HEK293 (cell line): ENCODE results near the gene CD47.

Source experiments
- CTCF ChIA-PET: fragments of 350-600 bp; formaldehyde crosslinking; extraction: SDS; loops from one replicate; lab custom pipeline; 2021; ENCODE audit warnings: antibody characterized with exemption; lab: Yijun Ruan, JAX
- POLR2A ChIA-PET: fragments of 300-600 bp; formaldehyde crosslinking; extraction: SDS; loops from one replicate; lab custom pipeline; 2020; ENCODE audit warnings: antibody characterized with exemption, inconsistent platforms; lab: Yijun Ruan, JAX
- H3K27ac ChIP-seq: fragments of 200-500 bp; sonication (Bioruptor generic); 2 replicates; pipeline ENCODE4 v1.5.1; 2014; ENCODE audit warnings: low read depth, low read length, control low read depth, inconsistent platforms; ENCODE audit errors: extremely low read depth
- H3K36me3 ChIP-seq, 2 experiments: fragments of 200-500 bp in 1 of 2; sonication (Bioruptor generic) in 1 of 2; 1 replicate in 1 of 2; 2 replicates in 1 of 2; pipeline ENCODE4 v1.5.1; 2014 to 2017; ENCODE audit warnings: inconsistent platforms in 2 of 2, low read length in 2 of 2; ENCODE audit not compliant: control insufficient read depth in 2 of 2, insufficient read depth in 1 of 2
- H3K4me1 ChIP-seq: fragments of 200-500 bp; sonication (Bioruptor generic); 2 replicates; pipeline ENCODE4 v1.5.1; 2014; ENCODE audit warnings: mild to moderate bottlenecking, low read length, inconsistent platforms; ENCODE audit not compliant: control insufficient read depth, insufficient read depth
- H3K4me3 ChIP-seq: 2 replicates; pipeline ENCODE4 v1.5.1; 2011; ENCODE audit warnings: low read depth, mild to moderate bottlenecking, control low read depth, low read length, moderate library complexity
- H3K9me3 ChIP-seq: fragments of 200-500 bp; sonication (Bioruptor generic); 2 replicates; pipeline ENCODE4 v1.5.1; 2014; ENCODE audit warnings: low read depth, low read length, inconsistent platforms; ENCODE audit not compliant: control insufficient read depth, insufficient read depth
- FEZF1 ChIP-seq: fragments of 450-650 bp; formaldehyde crosslinking; IDR thresholded peaks from 2 replicates; pipeline ENCODE4 v1.5.1; 2016; ENCODE audit warnings: missing biosample characterization, missing genetic modification characterization
- GFI1B ChIP-seq: fragments of 450-650 bp; formaldehyde crosslinking; IDR thresholded peaks from 2 replicates; pipeline ENCODE4 v1.5.1; 2016; ENCODE audit warnings: missing biosample characterization, missing genetic modification characterization
- GLIS1 ChIP-seq: fragments of 450-650 bp; formaldehyde crosslinking; IDR thresholded peaks from 2 replicates; pipeline ENCODE4 v1.5.1; 2016; ENCODE audit warnings: missing biosample characterization, missing genetic modification characterization
- GLIS2 ChIP-seq: fragments of 450-650 bp; formaldehyde crosslinking; IDR thresholded peaks from 2 replicates; pipeline ENCODE4 v1.5.1; 2016; ENCODE audit warnings: missing biosample characterization, missing genetic modification characterization
- PRDM10 ChIP-seq: fragments of 450-650 bp; formaldehyde crosslinking; IDR thresholded peaks from 2 replicates; pipeline ENCODE4 v1.5.1; 2016; ENCODE audit warnings: missing biosample characterization, missing genetic modification characterization
- SALL2 ChIP-seq: fragments of 450-650 bp; formaldehyde crosslinking; IDR thresholded peaks from 2 replicates; pipeline ENCODE4 v1.5.0; 2017; ENCODE audit warnings: missing biosample characterization, mild to moderate bottlenecking, missing genetic modification characterization, borderline replicate concordance
- SETDB1 ChIP-seq: IDR thresholded peaks from one replicate; pipeline ENCODE4 v1.6.1; 2017; ENCODE audit warnings: mild to moderate bottlenecking, low read length, moderate library complexity, mixed read lengths; ENCODE audit not compliant: insufficient read length
- TCF7L2 ChIP-seq: IDR thresholded peaks from 2 replicates; pipeline ENCODE4 v1.6.1; 2011; ENCODE audit warnings: low read depth, mild to moderate bottlenecking, inconsistent platforms, low read length, moderate library complexity, borderline replicate concordance
- TRIM28 ChIP-seq: IDR thresholded peaks from 2 replicates; pipeline ENCODE4 v1.6.1; 2011; ENCODE audit warnings: low read length, control low read depth, borderline replicate concordance
- ZBTB44 ChIP-seq: fragments of 450-650 bp; IDR thresholded peaks from 2 replicates; pipeline ENCODE4 v1.5.1; 2018; ENCODE audit warnings: missing biosample characterization, mild to moderate bottlenecking, missing genetic modification characterization
- ZBTB48 ChIP-seq: fragments of 450-650 bp; formaldehyde crosslinking; IDR thresholded peaks from 2 replicates; pipeline ENCODE4 v1.5.1; 2016; ENCODE audit warnings: missing biosample characterization, missing genetic modification characterization
- ZBTB8A ChIP-seq: fragments of 450-650 bp; formaldehyde crosslinking; IDR thresholded peaks from 2 replicates; pipeline ENCODE4 v1.5.1; 2016; ENCODE audit warnings: missing biosample characterization, missing genetic modification characterization
- ZNF138 ChIP-seq: fragments of 450-650 bp; formaldehyde crosslinking; IDR thresholded peaks from 2 replicates; pipeline ENCODE4 v1.5.1; 2016; ENCODE audit warnings: missing biosample characterization, missing genetic modification characterization, borderline replicate concordance
- ZNF223 ChIP-seq: fragments of 450-650 bp; formaldehyde crosslinking; IDR thresholded peaks from 2 replicates; pipeline ENCODE4 v1.5.1; 2016; ENCODE audit warnings: missing biosample characterization, missing genetic modification characterization
- ZNF302 ChIP-seq: fragments of 450-650 bp; formaldehyde crosslinking; IDR thresholded peaks from 2 replicates; pipeline ENCODE4 v1.5.1; 2016; ENCODE audit warnings: missing biosample characterization, missing genetic modification characterization, low read depth
- ZNF324 ChIP-seq: fragments of 450-650 bp; formaldehyde crosslinking; IDR thresholded peaks from 2 replicates; pipeline ENCODE4 v1.5.1; 2016; ENCODE audit warnings: missing biosample characterization, missing genetic modification characterization
- ZNF341 ChIP-seq: fragments of 450-650 bp; formaldehyde crosslinking; IDR thresholded peaks from 2 replicates; pipeline ENCODE4; 2016; ENCODE audit warnings: low read depth, missing biosample characterization, missing genetic modification characterization
- ZNF488 ChIP-seq: fragments of 450-650 bp; formaldehyde crosslinking; IDR thresholded peaks from 2 replicates; pipeline ENCODE4 v1.5.1; 2016; ENCODE audit warnings: missing biosample characterization, missing genetic modification characterization
- ZNF555 ChIP-seq: fragments of 450-650 bp; formaldehyde crosslinking; conservative IDR thresholded peaks from 2 replicates; pipeline ENCODE4 v1.5.1; 2017; ENCODE audit warnings: missing biosample characterization, mild to moderate bottlenecking, missing genetic modification characterization, inconsistent platforms
- ZNF560 ChIP-seq: fragments of 450-650 bp; formaldehyde crosslinking; IDR thresholded peaks from 2 replicates; pipeline ENCODE4 v1.5.1; 2017; ENCODE audit warnings: missing biosample characterization, missing genetic modification characterization, borderline replicate concordance
- ZNF585B ChIP-seq: fragments of 450-650 bp; formaldehyde crosslinking; IDR thresholded peaks from 2 replicates; pipeline ENCODE4 v1.5.1; 2016; ENCODE audit warnings: missing biosample characterization, missing genetic modification characterization
- ZNF629 ChIP-seq: fragments of 450-650 bp; formaldehyde crosslinking; IDR thresholded peaks from 2 replicates; pipeline ENCODE4 v1.5.1; 2017; ENCODE audit warnings: missing biosample characterization, missing genetic modification characterization
- ZNF654 ChIP-seq: fragments of 450-650 bp; formaldehyde crosslinking; IDR thresholded peaks from 2 replicates; pipeline ENCODE4 v1.5.1; 2016; ENCODE audit warnings: low read depth, missing biosample characterization, missing genetic modification characterization
- ZNF658 ChIP-seq: fragments of 450-650 bp; formaldehyde crosslinking; IDR thresholded peaks from 2 replicates; pipeline ENCODE4; 2016; ENCODE audit warnings: missing biosample characterization, missing genetic modification characterization
- ZNF747 ChIP-seq: fragments of 450-650 bp; formaldehyde crosslinking; IDR thresholded peaks from 2 replicates; pipeline ENCODE4 v1.5.1; 2016; ENCODE audit warnings: missing biosample characterization, missing genetic modification characterization
- ZNF792 ChIP-seq: fragments of 450-650 bp; formaldehyde crosslinking; IDR thresholded peaks from 2 replicates; pipeline ENCODE4 v1.5.1; 2016; ENCODE audit warnings: missing biosample characterization, missing genetic modification characterization
- TF ChIP-seq, protein P1 (sequence below): fragments of 450-650 bp; formaldehyde crosslinking; IDR thresholded peaks from 2 replicates; pipeline ENCODE4 v1.5.1; 2016; ENCODE audit warnings: missing biosample characterization, missing genetic modification characterization, borderline replicate concordance

The CD47 gene

GRCh38 chr3:108006077-108006771 is 84.6 kb downstream of the CD47 start:
- TF ChIP-seq ZNF223 (tag by site-specific recombination): peak; percentile 73; the same call in 1 of the 2 replicates
- TF ChIP-seq, protein P1, sequence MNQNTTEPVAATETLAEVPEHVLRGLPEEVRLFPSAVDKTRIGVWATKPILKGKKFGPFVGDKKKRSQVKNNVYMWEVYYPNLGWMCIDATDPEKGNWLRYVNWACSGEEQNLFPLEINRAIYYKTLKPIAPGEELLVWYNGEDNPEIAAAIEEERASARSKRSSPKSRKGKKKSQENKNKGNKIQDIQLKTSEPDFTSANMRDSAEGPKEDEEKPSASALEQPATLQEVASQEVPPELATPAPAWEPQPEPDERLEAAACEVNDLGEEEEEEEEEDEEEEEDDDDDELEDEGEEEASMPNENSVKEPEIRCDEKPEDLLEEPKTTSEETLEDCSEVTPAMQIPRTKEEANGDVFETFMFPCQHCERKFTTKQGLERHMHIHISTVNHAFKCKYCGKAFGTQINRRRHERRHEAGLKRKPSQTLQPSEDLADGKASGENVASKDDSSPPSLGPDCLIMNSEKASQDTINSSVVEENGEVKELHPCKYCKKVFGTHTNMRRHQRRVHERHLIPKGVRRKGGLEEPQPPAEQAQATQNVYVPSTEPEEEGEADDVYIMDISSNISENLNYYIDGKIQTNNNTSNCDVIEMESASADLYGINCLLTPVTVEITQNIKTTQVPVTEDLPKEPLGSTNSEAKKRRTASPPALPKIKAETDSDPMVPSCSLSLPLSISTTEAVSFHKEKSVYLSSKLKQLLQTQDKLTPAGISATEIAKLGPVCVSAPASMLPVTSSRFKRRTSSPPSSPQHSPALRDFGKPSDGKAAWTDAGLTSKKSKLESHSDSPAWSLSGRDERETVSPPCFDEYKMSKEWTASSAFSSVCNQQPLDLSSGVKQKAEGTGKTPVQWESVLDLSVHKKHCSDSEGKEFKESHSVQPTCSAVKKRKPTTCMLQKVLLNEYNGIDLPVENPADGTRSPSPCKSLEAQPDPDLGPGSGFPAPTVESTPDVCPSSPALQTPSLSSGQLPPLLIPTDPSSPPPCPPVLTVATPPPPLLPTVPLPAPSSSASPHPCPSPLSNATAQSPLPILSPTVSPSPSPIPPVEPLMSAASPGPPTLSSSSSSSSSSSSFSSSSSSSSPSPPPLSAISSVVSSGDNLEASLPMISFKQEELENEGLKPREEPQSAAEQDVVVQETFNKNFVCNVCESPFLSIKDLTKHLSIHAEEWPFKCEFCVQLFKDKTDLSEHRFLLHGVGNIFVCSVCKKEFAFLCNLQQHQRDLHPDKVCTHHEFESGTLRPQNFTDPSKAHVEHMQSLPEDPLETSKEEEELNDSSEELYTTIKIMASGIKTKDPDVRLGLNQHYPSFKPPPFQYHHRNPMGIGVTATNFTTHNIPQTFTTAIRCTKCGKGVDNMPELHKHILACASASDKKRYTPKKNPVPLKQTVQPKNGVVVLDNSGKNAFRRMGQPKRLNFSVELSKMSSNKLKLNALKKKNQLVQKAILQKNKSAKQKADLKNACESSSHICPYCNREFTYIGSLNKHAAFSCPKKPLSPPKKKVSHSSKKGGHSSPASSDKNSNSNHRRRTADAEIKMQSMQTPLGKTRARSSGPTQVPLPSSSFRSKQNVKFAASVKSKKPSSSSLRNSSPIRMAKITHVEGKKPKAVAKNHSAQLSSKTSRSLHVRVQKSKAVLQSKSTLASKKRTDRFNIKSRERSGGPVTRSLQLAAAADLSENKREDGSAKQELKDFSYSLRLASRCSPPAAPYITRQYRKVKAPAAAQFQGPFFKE (tag by site-specific recombination): no peak
- no peak for TF ChIP-seq SETDB1
- TF ChIP-seq ZNF324 (tag by site-specific recombination): no peak
- no peak for TF ChIP-seq ZNF747 (tag by site-specific recombination)
- TF ChIP-seq ZNF792 (tag by site-specific recombination): no peak
- peak; percentile 50 for TF ChIP-seq GLIS1
- TF ChIP-seq ZNF555 (tag by site-specific recombination): no peak
- TF ChIP-seq PRDM10 (tag by site-specific recombination): peak; percentile 48
- TF ChIP-seq TRIM28: peak; percentile 70; the same call in 1 of the 2 replicates
- no peak for TF ChIP-seq FEZF1 (tag by site-specific recombination)
- TF ChIP-seq ZNF654 (tag by site-specific recombination): no peak
- no peak for TF ChIP-seq ZNF585B
- TF ChIP-seq ZBTB44 (tag by site-specific recombination): no peak
- TF ChIP-seq ZNF658: no peak
- TF ChIP-seq ZNF629: no peak
- no peak for TF ChIP-seq SALL2 (tag by site-specific recombination)
- TF ChIP-seq GFI1B: no peak
- TF ChIP-seq ZNF138: no peak
- no peak for TF ChIP-seq ZNF560
- TF ChIP-seq ZNF302 (tag by site-specific recombination): no peak
- no peak for TF ChIP-seq GLIS2 (tag by site-specific recombination)
- TF ChIP-seq ZNF488: no peak
- no peak for TF ChIP-seq ZBTB48 (tag by site-specific recombination)
- TF ChIP-seq ZBTB8A (tag by site-specific recombination): no peak
- peak; percentile 44; the same call in 1 of the 2 replicates for TF ChIP-seq TCF7L2
- TF ChIP-seq ZNF341: no peak
- Histone ChIP-seq H3K4me1 (no peaks in the 10 kb centered on the region), H3K36me3 (no peaks in the 10 kb centered on the region), H3K4me3 (no peak overlapping the region), H3K27ac (no peak overlapping the region), H3K9me3 (no peaks in the 10 kb centered on the region)
- CTCF ChIA-PET: interaction anchor here (1.5 kb wide), 1 partner anchor 79 kb away, joined by 4 read pairs; no protein-coding TSS in a partner anchor
- POLR2A ChIA-PET: no interaction called here
